ENCODE results near the gene ADRA2C.

Gene ADRA2C

GRCh38 chr4:3762753-3763549, 3.2 kb upstream of the ADRA2C start:
- no peak for TF ChIP-seq CTCF (IDR thresholded peaks at IDR 0.05; ENCODE audit: control insufficient read depth, insufficient read depth, low read depth, low read length, missing control alignments)
- DNase-seq (ENCODE audit: low read depth): no peak
- H3K4me3 ChIP-seq (ENCODE audit: control insufficient read depth, low read depth, low read length): no peak overlapping the region

- no peak for TF ChIP-seq CTCF (IDR thresholded peaks at IDR 0.05; ENCODE audit: control insufficient read depth, insufficient read depth, low read depth, low read length, missing control alignments)
- H3K4me3 ChIP-seq (ENCODE audit: control insufficient read depth, low read depth, low read length): peak overlapping the region; percentile 36
- DNase-seq (ENCODE audit: low read depth): peak; percentile 4
Measured at GRCh38 chr4:3765271-3766035, 732 bp upstream of the ADRA2C start.

- DNase-seq (ENCODE audit: low read depth): no peak
- TF ChIP-seq CTCF (IDR thresholded peaks at IDR 0.05; ENCODE audit: control insufficient read depth, insufficient read depth, low read depth, low read length, missing control alignments): no peak
- H3K4me3 ChIP-seq (ENCODE audit: control insufficient read depth, low read depth, low read length): no peak overlapping the region
Measured at GRCh38 chr4:3766785-3767569, 792 bp downstream of the ADRA2C start.

- H3K4me3 ChIP-seq (ENCODE audit: control insufficient read depth, low read depth, low read length): no peak overlapping the region
- no peak for TF ChIP-seq CTCF (IDR thresholded peaks at IDR 0.05; ENCODE audit: control insufficient read depth, insufficient read depth, low read depth, low read length, missing control alignments)
- DNase-seq (ENCODE audit: low read depth): no peak
Measured at GRCh38 chr4:3767570-3768288, 1.5 kb downstream of the ADRA2C start.

- no peak for DNase-seq (ENCODE audit: low read depth)
- TF ChIP-seq CTCF (IDR thresholded peaks at IDR 0.05; ENCODE audit: control insufficient read depth, insufficient read depth, low read depth, low read length, missing control alignments): no peak
- H3K4me3 ChIP-seq (ENCODE audit: control insufficient read depth, low read depth, low read length): no peak overlapping the region
Measured at GRCh38 chr4:3768842-3769641, 2.9 kb downstream of the ADRA2C start.
